GM23338 (cell line): ENCODE data around the gene TMEM94. TPM values are rescaled to one million over a fixed set of nuclear protein-coding genes. Genes with fewer than 3 reads are reported as not detected.

Experiments
- ATAC-seq: fragments of 200-7000 bp; cut with Tn5 transposase; 3 replicates; pipeline ENCODE4 v1.9.1; 2020
- DNase-seq: peaks from one replicate; pipeline ENCODE4 v3.0.0-alpha.2; 2015; ENCODE audit warnings: low spot score
- H2AFZ ChIP-seq: fragments of 200-600 bp; sonication (generic); 2 replicates; pipeline ENCODE4 v1.8.0; 2016; ENCODE audit warnings: antibody characterized with exemption, mild to moderate bottlenecking, moderate library complexity
- H3F3A ChIP-seq: fragments of 200-600 bp; sonication (generic); replicated peaks from 2 replicates; pipeline ENCODE4 v1.8.0; 2017; ENCODE audit warnings: antibody characterized with exemption, mixed run types, low read depth
- H3K27ac ChIP-seq: fragments of 200-600 bp; sonication (generic); 2 replicates; pipeline ENCODE4 v1.6.1; 2016; ENCODE audit warnings: low read depth
- H3K27me3 ChIP-seq: fragments of 200-600 bp; sonication (generic); 2 replicates; pipeline ENCODE4 v1.8.0; 2016; ENCODE audit warnings: mild to moderate bottlenecking, mixed run types, moderate library complexity; ENCODE audit not compliant: insufficient read depth
- H3K36me3 ChIP-seq: fragments of 200-600 bp; sonication (generic); 2 replicates; pipeline ENCODE4 v1.8.0; 2016; ENCODE audit warnings: mild to moderate bottlenecking; ENCODE audit not compliant: insufficient read depth
- H3K4me1 ChIP-seq: fragments of 200-600 bp; sonication (generic); 2 replicates; pipeline ENCODE4 v1.8.0; 2016; ENCODE audit warnings: mild to moderate bottlenecking, moderate library complexity; ENCODE audit not compliant: insufficient read depth
- H3K4me2 ChIP-seq: fragments of 200-600 bp; sonication (generic); 2 replicates; pipeline ENCODE4 v1.7.1; 2017; ENCODE audit warnings: mixed run types
- H3K4me3 ChIP-seq: fragments of 200-600 bp; sonication (generic); 2 replicates; pipeline ENCODE4 v1.6.1; 2016; ENCODE audit warnings: mixed run types
- H3K79me2 ChIP-seq: fragments of 200-600 bp; sonication (generic); replicated peaks from 2 replicates; pipeline ENCODE4 v1.8.0; 2017; ENCODE audit warnings: mild to moderate bottlenecking; ENCODE audit not compliant: insufficient read depth
- H3K9me2 ChIP-seq: fragments of 200-600 bp; sonication (generic); 2 replicates; pipeline ENCODE4 v1.8.0; 2017; ENCODE audit not compliant: insufficient read depth
- H4K20me1 ChIP-seq: fragments of 200-600 bp; sonication (generic); replicated peaks from 2 replicates; pipeline ENCODE4 v1.8.0; 2017; ENCODE audit warnings: mild to moderate bottlenecking; ENCODE audit not compliant: insufficient read depth
- H3K27ac Mint-ChIP-seq: 2 replicates; pipeline ENCODE4 v1.8.0; 2020; ENCODE audit warnings: inconsistent platforms, mild to moderate bottlenecking, moderate library complexity, mixed read lengths
- H3K27me3 Mint-ChIP-seq: 3 replicates; pipeline ENCODE4 v1.8.0; 2022; ENCODE audit warnings: low read depth, mild to moderate bottlenecking, moderate library complexity, mixed read lengths, inconsistent platforms; ENCODE audit not compliant: insufficient read depth, poor library complexity
- H3K36me3 Mint-ChIP-seq: 3 replicates; pipeline ENCODE4 v1.8.0; 2021; ENCODE audit warnings: low read depth, mild to moderate bottlenecking, inconsistent platforms, moderate library complexity, mixed read lengths
- H3K4me1 Mint-ChIP-seq: 3 replicates; pipeline ENCODE4 v1.8.0; 2020; ENCODE audit warnings: mild to moderate bottlenecking, inconsistent platforms, mixed read lengths
- H3K4me3 Mint-ChIP-seq: 3 replicates; pipeline ENCODE4 v1.8.0; 2021; ENCODE audit warnings: moderate library complexity, mild to moderate bottlenecking, inconsistent platforms, mixed read lengths
- H3K9me3 Mint-ChIP-seq: 3 replicates; pipeline ENCODE4 v1.8.0; 2020; ENCODE audit warnings: moderate library complexity, mild to moderate bottlenecking, inconsistent platforms, mixed read lengths
- CREB1 ChIP-seq: fragments of 250-450 bp; sonication (Bioruptor Pico); IDR thresholded peaks from 2 replicates; pipeline ENCODE4 v1.5.0; 2020; ENCODE audit warnings: low read depth, mild to moderate bottlenecking, moderate library complexity
- CTCF ChIP-seq, 2 experiments: fragments of 200-600 bp in 1 of 2; sonication (generic) in 1 of 2; conservative IDR thresholded peaks; 2 replicates each; pipeline versions ENCODE4 v1.5.1 to v1.6.1; 2016 to 2017; ENCODE audit warnings: antibody characterized with exemption in 2 of 2, low read depth in 2 of 2, mild to moderate bottlenecking in 2 of 2, moderate library complexity in 1 of 2
- ETS1 ChIP-seq: IDR thresholded peaks from 2 replicates; pipeline ENCODE4 v1.6.1; 2016; ENCODE audit warnings: antibody characterized with exemption
- EZH2 ChIP-seq: fragments of 200-600 bp; sonication (generic); IDR thresholded peaks from one replicate; pipeline ENCODE4 v1.8.0; 2017; ENCODE audit warnings: antibody characterized with exemption, mild to moderate bottlenecking, low read depth; ENCODE audit not compliant: unreplicated experiment
- EZH2phosphoT487 ChIP-seq: fragments of 200-600 bp; sonication (generic); IDR thresholded peaks from one replicate; pipeline ENCODE4 v1.8.1; 2018; ENCODE audit warnings: antibody characterized with exemption; ENCODE audit not compliant: unreplicated experiment
- JUNB ChIP-seq: IDR thresholded peaks from one replicate; pipeline ENCODE4 v1.6.1; 2016; ENCODE audit warnings: antibody characterized with exemption; ENCODE audit not compliant: unreplicated experiment
- NANOG ChIP-seq: IDR thresholded peaks from 2 replicates; pipeline ENCODE4 v1.6.1; 2016; ENCODE audit warnings: antibody characterized with exemption, borderline replicate concordance
- POLR2AphosphoS5 ChIP-seq: IDR thresholded peaks from 2 replicates; pipeline ENCODE4 v1.6.1; 2016; ENCODE audit warnings: antibody characterized with exemption, low read depth
- STAT1 ChIP-seq: IDR thresholded peaks from one replicate; pipeline ENCODE4 v1.6.1; 2016; ENCODE audit warnings: antibody characterized with exemption; ENCODE audit not compliant: unreplicated experiment
- ZNF114 ChIP-seq: fragments of 250-450 bp; sonication (Bioruptor Pico); IDR thresholded peaks from 2 replicates; pipeline ENCODE4 v1.5.0; 2020; ENCODE audit warnings: mild to moderate bottlenecking, moderate library complexity
- ZNF331 ChIP-seq: fragments of 250-450 bp; sonication (Bioruptor Pico); IDR thresholded peaks from 2 replicates; pipeline ENCODE4 v1.5.0; 2020; ENCODE audit warnings: low read depth, mild to moderate bottlenecking, moderate library complexity
- polyA plus RNA-seq: library from polyadenylated mRNA; unstranded; fragments of >200 nt; fragmentation: Nextera tagmentation; extraction: Ambion mirVana; gene quantifications from 2 replicates; pipeline ENCODE4 v1.2.1, GENCODE V29; 2016
- total RNA-seq: library from RNA; depleted of rRNA; stranded (reverse); fragments of >200 nt; shearing (Covaris generic); gene quantifications from 2 replicates; pipeline ENCODE4 v1.2.3, GENCODE V29; 2014

The TMEM94 gene
- total and polyA plus RNA-seq, 2 experiments from 2014 or later, result 24.0 to 66.0 TPM

- Histone ChIP-seq H3K4me2 (no peak overlapping the region), H4K20me1 (no peaks in the 10 kb centered on the region), H3K27ac (no peak overlapping the region), H3K27me3 (no peaks in the 10 kb centered on the region), H3K79me2 (no peaks in the 10 kb centered on the region), H3K4me1 (no peaks in the 10 kb centered on the region), H2AFZ (no peak overlapping the region), H3K4me3 (no peak overlapping the region), H3F3A (peaks cover 3% of the 10 kb centered on the region; the same call in 1 of the 2 replicates), H3K9me2 (no peaks in the 10 kb centered on the region), H3K36me3 (no peaks in the 10 kb centered on the region)
- no peak for ATAC-seq
- DNase-seq, result no peak
- no peak for TF ChIP-seq CREB1 (CRISPR knock-in tag)
- TF ChIP-seq ZNF114 (CRISPR knock-in tag), result no peak
- no peak for TF ChIP-seq ETS1
- TF ChIP-seq CTCF (conservative IDR thresholded peaks at IDR 0.05; ENCODE audit: low read depth in 2 of 2), result no peak
- TF ChIP-seq STAT1, result no peak
- no peak for TF ChIP-seq POLR2AphosphoS5
- no peak for TF ChIP-seq EZH2
- no peak for TF ChIP-seq ZNF331 (CRISPR knock-in tag)
- no peak overlapping the region for H3K27ac Mint-ChIP-seq
- H3K9me3 Mint-ChIP-seq, result no peaks in the 10 kb centered on the region
- H3K27me3 Mint-ChIP-seq, result peaks cover 4% of the 10 kb centered on the region
- H3K4me3 Mint-ChIP-seq, result no peak overlapping the region
- no peaks in the 10 kb centered on the region for H3K36me3 Mint-ChIP-seq
- H3K4me1 Mint-ChIP-seq, result peaks cover 11% of the 10 kb centered on the region
These were observed 44.9 kb upstream of the TMEM94 start for GRCh38 chr17:75411328-75412067.

GRCh38 chr17:75412455-75413317 is 43.7 kb upstream of the TMEM94 start:
- peak; percentile 93 for DNase-seq
- H2AFZ ChIP-seq, result peak overlapping the region; percentile 78
- Mint-ChIP-seq H3K36me3 (no peaks in the 10 kb centered on the region), H3K4me1 (peaks cover 9% of the 10 kb centered on the region), H3K4me3 (peak overlapping the region; percentile 12; the same call in 1 of the 3 replicates), H3K27ac (no peak overlapping the region), H3K27me3 (peaks cover 4% of the 10 kb centered on the region), H3K9me3 (no peaks in the 10 kb centered on the region)
- peak; percentile 94 for ATAC-seq
- H3K4me2 ChIP-seq, result no peak overlapping the region
- H3K9me2 ChIP-seq, result no peaks in the 10 kb centered on the region
- 0 out of 2 replicates have a peak, but pooled peaks cover 3% of the 10 kb centered on the region for H3F3A ChIP-seq
- no peaks in the 10 kb centered on the region for H3K27me3 ChIP-seq
- no peak overlapping the region for H3K27ac ChIP-seq
- H3K36me3 ChIP-seq, result no peaks in the 10 kb centered on the region
- H4K20me1 ChIP-seq, result no peaks in the 10 kb centered on the region
- H3K79me2 ChIP-seq, result no peaks in the 10 kb centered on the region
- no peak overlapping the region for H3K4me3 ChIP-seq
- H3K4me1 ChIP-seq, result no peaks in the 10 kb centered on the region
- TF ChIP-seq ZNF114 (CRISPR knock-in tag) (no peak), EZH2phosphoT487 (no peak), POLR2AphosphoS5 (no peak), NANOG (0 out of 2 replicates have a peak, but pooled peaks have one; percentile 18), EZH2 (no peak), CREB1 (CRISPR knock-in tag) (no peak), JUNB (no peak)
